Muscle of back (tissue), 11 donors: ENCODE measurements around the gene OR51B2. TPM values are rescaled to one million over a fixed set of nuclear protein-coding genes. Genes with fewer than 3 reads are reported as not detected.

ENCODE experiments used
- DNase-seq, 3 donors: peaks; one replicate each; pipeline versions ENCODE4 v3.0.0 to v3.0.0-alpha.2; 2013
- polyA plus RNA-seq, 10 donors: library from polyadenylated mRNA; unstranded; fragments of 120-200 nt; gene quantifications; one replicate each; pipeline ENCODE4 v1.2.1, GENCODE V29; 2013; ENCODE audit not compliant: insufficient read length in 10 of 10

The OR51B2 gene
- polyA plus RNA-seq, 10 donors: not detected

DNA sequence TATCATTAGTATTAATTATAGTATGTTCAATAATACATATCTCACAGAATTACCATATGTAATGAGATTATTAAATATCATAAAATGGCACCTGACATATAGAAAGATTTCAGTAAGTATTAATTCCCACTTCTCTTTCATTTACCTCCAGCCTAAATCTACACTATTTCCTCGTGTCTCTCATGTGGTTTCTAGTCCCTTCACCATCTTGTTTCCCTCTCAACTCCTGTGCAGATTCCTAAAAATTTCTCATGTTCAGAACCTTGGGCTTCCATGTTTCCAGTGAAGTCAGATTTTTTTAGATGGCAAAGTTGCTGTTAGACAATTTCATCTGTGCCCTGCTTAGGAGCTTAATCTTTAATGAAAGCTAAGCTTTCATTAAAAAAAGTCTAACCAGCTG is 40.2 kb downstream of the OR51B2 start:
- no peak for DNase-seq

DNA sequence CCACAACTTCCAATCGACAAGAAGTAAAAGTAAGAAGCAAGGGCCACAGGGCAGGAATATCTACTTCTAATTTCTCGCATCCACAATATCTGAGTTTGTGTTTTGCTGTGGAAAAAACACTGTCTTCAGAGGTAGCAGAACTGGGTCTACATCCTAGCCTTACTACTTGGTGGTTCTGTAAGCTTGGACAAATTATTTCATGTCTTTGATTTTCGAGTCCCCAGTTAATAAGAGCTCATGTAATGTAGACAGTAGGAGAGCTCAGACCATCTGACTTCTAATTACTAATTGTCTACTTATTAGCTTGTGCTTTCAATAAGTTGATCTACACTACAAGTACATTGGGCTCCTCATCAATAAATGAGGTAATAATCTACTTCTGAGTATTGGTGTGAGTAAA is 41.0 kb downstream of the OR51B2 start:
- no peak for DNase-seq

DNA sequence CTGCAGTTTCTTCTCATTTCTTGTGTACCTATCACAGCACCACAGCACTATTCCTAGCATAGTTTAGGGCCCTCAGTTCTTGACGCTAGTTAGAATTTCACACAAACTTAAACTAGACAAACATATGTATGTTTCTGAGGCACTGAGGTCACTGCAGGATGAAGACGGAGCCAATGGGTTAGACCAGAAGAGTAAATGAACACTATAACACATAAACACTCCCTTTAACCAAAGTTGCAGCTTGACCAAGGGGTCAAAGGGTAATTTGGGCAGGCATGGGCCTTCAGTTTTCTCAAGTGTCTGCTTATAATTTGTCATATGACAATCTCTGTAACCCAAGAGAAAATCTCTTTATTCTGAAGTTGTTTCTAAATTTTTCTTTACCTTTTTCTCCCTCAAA is 41.5 kb downstream of the OR51B2 start:
- DNase-seq: no peak

DNA sequence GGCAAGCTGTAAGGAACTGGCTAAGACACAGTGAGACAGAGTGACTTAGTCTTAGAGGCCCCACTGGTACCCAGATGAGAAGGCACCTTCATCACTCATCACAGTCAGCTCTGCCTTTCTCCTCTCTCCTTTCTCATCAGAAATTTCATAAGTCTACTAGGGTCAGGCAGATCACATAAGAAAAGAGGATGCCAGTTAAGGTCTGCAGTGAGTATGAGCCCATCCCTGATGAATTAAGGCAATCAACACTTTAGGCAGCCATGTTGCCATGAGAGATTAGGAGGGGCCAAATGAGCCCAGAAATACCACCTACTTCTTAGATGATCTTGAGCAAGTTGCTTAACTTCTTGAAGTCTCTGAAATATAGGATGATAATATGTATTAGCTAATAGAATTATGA is 42.5 kb downstream of the OR51B2 start:
- no peak for DNase-seq

DNA sequence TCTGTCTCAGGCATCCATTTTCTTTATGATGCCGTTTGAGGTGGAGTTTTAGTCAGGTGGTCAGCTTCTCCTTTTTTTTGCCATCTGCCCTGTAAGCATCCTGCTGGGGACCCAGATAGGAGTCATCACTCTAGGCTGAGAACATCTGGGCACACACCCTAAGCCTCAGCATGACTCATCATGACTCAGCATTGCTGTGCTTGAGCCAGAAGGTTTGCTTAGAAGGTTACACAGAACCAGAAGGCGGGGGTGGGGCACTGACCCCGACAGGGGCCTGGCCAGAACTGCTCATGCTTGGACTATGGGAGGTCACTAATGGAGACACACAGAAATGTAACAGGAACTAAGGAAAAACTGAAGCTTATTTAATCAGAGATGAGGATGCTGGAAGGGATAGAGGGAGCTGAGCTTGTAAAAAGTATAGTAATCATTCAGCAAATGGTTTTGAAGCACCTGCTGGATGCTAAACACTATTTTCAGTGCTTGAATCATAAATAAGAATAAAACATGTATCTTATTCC is 43.5 kb downstream of the OR51B2 start:
- DNase-seq: peak; percentile 18 to 84 (median 46)

DNA sequence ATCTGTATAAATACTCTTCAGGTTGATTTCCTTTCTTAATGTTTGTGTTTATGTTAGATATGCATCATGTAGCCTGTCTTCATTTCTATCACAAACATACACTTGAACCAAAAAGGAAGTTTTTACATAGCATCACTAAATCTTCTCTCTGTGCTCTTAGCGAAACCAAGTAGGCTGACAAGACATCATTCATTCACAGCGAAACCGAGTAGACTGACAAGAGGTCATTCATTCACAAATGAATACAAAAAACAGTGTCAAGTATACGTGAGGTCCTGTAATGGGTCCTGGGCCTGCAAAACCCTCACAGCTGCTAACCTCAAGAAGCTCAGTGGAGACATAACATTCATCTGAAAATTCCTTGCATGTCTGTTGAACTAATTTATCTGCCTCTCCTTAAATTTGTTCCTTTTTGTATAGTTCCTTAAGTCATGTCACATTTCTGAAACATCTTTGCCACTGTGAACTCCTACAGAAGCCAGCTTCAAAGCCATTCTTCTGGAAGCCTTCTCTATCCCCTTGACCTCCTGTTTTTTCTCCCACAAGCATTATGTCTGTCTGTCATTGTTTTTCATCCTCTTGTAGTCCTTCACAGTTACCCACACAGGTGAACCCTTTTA is 44.5 kb downstream of the OR51B2 start:
- no peak for DNase-seq

DNA sequence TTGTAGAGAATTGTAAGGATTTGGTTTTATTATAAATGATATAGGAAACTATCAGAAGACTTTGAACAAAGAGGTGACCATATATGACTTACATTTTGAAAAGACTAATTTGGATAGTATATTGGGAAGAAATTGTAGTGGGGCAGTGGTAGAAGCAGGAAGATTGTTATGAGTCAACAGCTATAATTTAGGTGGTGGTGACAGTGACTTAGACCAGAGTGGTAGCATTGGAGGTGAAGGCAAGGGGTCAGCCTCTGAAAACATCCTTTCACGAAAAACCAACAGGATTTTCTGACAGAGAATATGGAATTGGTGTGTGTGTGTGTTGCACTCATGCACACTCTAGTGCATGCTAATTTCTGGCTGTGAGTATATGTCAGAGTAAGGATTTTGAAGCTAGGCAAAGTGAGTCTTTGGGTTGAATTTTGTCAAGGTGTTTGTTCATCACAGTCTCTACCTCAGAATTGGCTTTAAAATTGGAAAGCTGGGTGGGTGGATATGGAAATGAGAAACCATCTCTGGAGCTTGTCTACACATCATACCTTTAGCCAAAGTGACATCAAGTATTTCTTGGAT is 46.2 kb downstream of the OR51B2 start:
- no peak for DNase-seq

DNA sequence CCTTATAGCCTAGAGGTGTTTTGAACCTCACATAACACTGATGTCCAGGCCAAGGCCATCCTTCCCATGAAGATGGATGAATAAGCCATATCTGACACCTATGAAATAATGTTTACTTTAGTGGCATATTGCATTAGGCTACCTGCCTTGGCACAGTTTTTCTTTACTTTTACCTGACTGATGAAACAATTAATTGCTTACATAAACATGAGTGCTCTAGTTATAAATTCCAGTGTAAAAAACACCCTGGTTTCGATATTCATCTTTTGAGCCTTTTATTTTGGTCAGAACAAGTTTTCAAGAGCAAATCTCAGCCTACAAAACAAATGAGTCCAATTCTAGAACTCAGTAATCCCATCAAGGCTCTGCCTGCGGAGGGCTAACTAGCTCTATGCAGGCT is 47.4 kb downstream of the OR51B2 start:
- DNase-seq: no peak

DNA sequence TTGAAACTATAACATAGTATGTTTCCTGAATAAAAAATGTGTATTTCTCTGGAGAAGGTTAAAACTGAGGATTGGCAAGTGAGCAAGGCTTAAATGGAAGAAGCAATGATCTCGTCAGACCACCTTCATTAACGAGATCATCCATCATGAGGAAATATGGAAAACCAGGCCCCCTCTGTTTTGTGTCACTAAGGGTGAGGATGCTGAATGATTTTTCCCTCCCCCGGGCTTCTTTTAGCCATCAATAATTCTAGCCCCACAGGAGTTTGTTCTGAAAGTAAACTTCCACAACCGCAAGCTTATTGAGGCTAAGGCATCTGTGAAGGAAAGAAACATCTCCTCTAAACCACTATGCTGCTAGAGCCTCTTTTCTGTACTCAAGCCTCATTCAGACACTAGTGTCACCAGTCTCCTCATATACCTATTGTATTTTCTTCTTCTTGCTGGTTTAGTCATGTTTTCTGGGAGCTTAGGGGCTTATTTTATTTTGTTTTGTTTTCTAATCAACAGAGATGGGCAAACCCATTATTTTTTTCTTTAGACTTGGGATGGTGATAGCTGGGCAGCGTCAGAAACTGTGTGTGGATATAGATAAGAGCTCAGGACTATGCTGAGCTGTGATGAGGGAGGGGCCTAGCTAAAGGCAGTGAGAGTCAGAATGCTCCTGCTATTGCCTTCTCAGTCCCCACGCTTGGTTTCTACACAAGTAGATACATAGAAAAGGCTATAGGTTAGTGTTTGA is 48.6 kb downstream of the OR51B2 start:
- no peak for DNase-seq

DNA sequence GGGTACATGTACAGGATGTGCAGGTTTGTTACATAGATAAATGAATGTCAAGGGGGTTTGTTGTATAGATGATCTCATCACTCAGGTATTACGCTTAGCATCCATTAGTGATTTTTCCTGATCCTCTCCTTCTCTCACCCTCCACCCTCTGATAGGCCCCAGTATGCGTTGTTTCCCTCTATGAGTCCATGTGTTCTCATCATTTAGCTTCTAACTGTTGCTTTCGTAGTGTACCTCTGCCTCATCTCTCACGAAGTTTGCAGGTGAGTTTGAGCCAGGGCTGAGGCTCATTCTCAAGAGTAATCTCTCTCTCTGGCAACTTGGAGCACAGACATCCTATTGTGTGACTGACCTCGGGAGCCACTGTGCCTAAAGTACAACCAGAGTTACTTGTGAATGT is 49.7 kb downstream of the OR51B2 start:
- DNase-seq: no peak

Other genes with a start within 250 kb of the OR51B2 start
- gene OR52A5, start 185.9 kb downstream of the OR51B2 start, polyA plus RNA-seq: not detected
- gene OR52A1, start 169.5 kb downstream of the OR51B2 start, polyA plus RNA-seq: under 1 TPM in 4 of 10 donors, not detected in 6; 0.03 to 0.05 (median 0.03) TPM
- gene OR51V1, start 123.6 kb downstream of the OR51B2 start, polyA plus RNA-seq: not detected
- 1,000 to 10,000 TPM in 3 of 10 donors, 100 to 1,000 TPM in 7; 173 to 2,168 (median 503) TPM for gene HBB, start 97.2 kb downstream of the OR51B2 start, polyA plus RNA-seq
- gene HBD, start 89.8 kb downstream of the OR51B2 start, polyA plus RNA-seq: 1 to 10 TPM in 3 of 10 donors, under 1 TPM in 4, not detected in 3; 0.25 to 1.9 (median 0.86) TPM
- gene HBG1, start 74.4 kb downstream of the OR51B2 start, polyA plus RNA-seq: 1,000 to 10,000 TPM in 2 of 10 donors, 10 to 100 TPM in 4, 1 to 10 TPM in 4; 3.6 to 4,554 (median 26.1) TPM
- over 10,000 TPM in 4 of 10 donors, 1,000 to 10,000 TPM in 6; 2,782 to 38,425 (median 6,490) TPM for gene HBG2, start 69.5 kb downstream of the OR51B2 start, polyA plus RNA-seq
- 100 to 1,000 TPM in 1 of 10 donors, 10 to 100 TPM in 6, 1 to 10 TPM in 3; 6.6 to 110 (median 23.6) TPM for gene HBE1, start 54.4 kb downstream of the OR51B2 start, polyA plus RNA-seq
- not detected for gene OR51B4, start 22.4 kb downstream of the OR51B2 start, polyA plus RNA-seq
- under 1 TPM in 1 of 10 donors, not detected in 9; 0.15 TPM for gene OR51B5, start 19.2 kb upstream of the OR51B2 start, polyA plus RNA-seq
- gene OR51B6, start 27.2 kb upstream of the OR51B2 start, polyA plus RNA-seq: not detected
- gene OR51M1, start 59.5 kb upstream of the OR51B2 start, polyA plus RNA-seq: not detected
- not detected for gene OR51Q1, start 97.8 kb upstream of the OR51B2 start, polyA plus RNA-seq
- not detected for gene OR51I1, start 117.2 kb upstream of the OR51B2 start, polyA plus RNA-seq
- not detected for gene OR51I2, start 125.0 kb upstream of the OR51B2 start, polyA plus RNA-seq
- gene OR52D1, start 164.4 kb upstream of the OR51B2 start, polyA plus RNA-seq: not detected
- not detected for gene UBQLN3, start 185.7 kb upstream of the OR51B2 start, polyA plus RNA-seq
- under 1 TPM; 0.05 to 0.53 (median 0.19) TPM for gene UBQLNL, start 192.4 kb upstream of the OR51B2 start, polyA plus RNA-seq
- not detected for gene OR52H1, start 224.2 kb upstream of the OR51B2 start, polyA plus RNA-seq